Esophagus squamous epithelium (tissue), 5 donors: ENCODE measurements around the gene PARD3B. TPM values are rescaled to one million over a fixed set of nuclear protein-coding genes. Genes with fewer than 3 reads are reported as not detected.

Source experiments
- DNase-seq: peaks from one replicate; lab custom pipeline; 2025; lab: John Stamatoyannopoulos, UW
- H3K27ac ChIP-seq, 4 donors: fragments of 200-600 bp; sonication (generic); one replicate each; pipeline ENCODE4 v1.5.1; 2016 to 2019; ENCODE audit warnings: mild to moderate bottlenecking in 1 of 4
- H3K27me3 ChIP-seq, 4 donors: fragments of 200-600 bp; sonication (generic); 1 replicate in 3 of 4; 2 replicates in 1 of 4; pipeline versions ENCODE4 v1.5.1 to v1.6.0; 2017 to 2021; ENCODE audit warnings: antibody characterized with exemption in 1 of 4
- H3K36me3 ChIP-seq, 3 donors: fragments of 200-600 bp; sonication (generic); one replicate each; pipeline ENCODE4 v1.5.1; 2016 to 2019
- H3K4me1 ChIP-seq, 3 donors: fragments of 200-600 bp; sonication (generic); one replicate each; pipeline ENCODE4 v1.5.1; 2017 to 2019
- H3K4me3 ChIP-seq, 4 donors: fragments of 200-600 bp; sonication (generic); 1 replicate in 3 of 4; 2 replicates in 1 of 4; pipeline ENCODE4 v1.5.1; 2016 to 2019; ENCODE audit warnings: mild to moderate bottlenecking in 2 of 4, moderate library complexity in 1 of 4
- H3K9me3 ChIP-seq, 3 donors: fragments of 200-600 bp; sonication (generic); one replicate each; pipeline ENCODE4 v1.5.1; 2016 to 2019
- CTCF ChIP-seq, 6 experiments: fragments of 450-650 bp in 4 of 6; fragments of 200-600 bp in 2 of 6; sonication (generic) in 2 of 6; IDR thresholded peaks; one replicate each; pipeline ENCODE4 v1.5.1; 2016 to 2019; ENCODE audit warnings: antibody characterized with exemption in 6 of 6, mild to moderate bottlenecking in 4 of 6, moderate library complexity in 4 of 6
- POLR2A ChIP-seq, 4 donors: fragments of 450-650 bp; IDR thresholded peaks; one replicate each; pipeline ENCODE4 v1.6.1; 2017; ENCODE audit warnings: antibody characterized with exemption in 4 of 4, mild to moderate bottlenecking in 4 of 4, moderate library complexity in 3 of 4
- WGBS, 2 donors: methylation state at CpG; one replicate each; pipeline ENCODE4 v1.1.5; 2018; 5-methylcytosine and 5-hydroxymethylcytosine counted together
- intact Hi-C: fragments of 100-400 bp; cut with DNase I; formaldehyde crosslinking; loops from one replicate; pipeline ENCODE4 v1.15.0; 2022
- total RNA-seq, 4 donors: library from RNA; depleted of rRNA; stranded (reverse); fragments of >200 nt; gene quantifications; one replicate each; pipeline ENCODE4 v1.1.0, GENCODE V29; 2016
- donor health status: DM: yes; HTN: yes; CAD: no.

Gene PARD3B
- total RNA-seq, 4 donors from 2014 or later, result 2.4 to 15.8 (median 4.3) TPM

DNA sequence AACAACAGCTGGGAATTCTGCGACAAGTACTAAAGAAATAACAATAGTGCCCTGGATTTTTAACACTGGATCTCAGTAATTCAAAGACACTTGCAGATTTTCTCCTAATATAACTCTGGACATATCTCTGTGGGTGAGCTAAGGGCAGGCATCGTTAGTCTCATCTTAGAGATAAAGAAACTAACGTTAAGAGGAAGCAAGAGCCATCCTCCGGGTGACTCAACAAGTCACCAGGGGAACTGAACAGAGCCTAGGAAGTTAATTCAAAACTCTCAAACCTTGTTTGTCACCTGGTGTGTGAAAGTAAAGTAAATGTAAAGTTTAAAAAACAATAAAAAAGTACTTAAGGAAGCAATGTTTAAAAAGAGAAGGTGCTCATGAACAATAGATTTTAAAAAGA lies 1095.4 kb downstream of the PARD3B start:
- TF ChIP-seq POLR2A (IDR thresholded peaks at IDR 0.05) (no peak), CTCF (IDR thresholded peaks at IDR 0.05) (no peak)
- H3K4me3 ChIP-seq, result no peak overlapping the region
- H3K4me1 ChIP-seq, result no peaks in the 10 kb centered on the region
- DNase-seq, result no peak
- intact Hi-C loops, result no loop called here
- H3K27me3 ChIP-seq, result peaks cover 0 to 21% (median 0%) of the 10 kb centered on the region in 4 donors
- H3K36me3 ChIP-seq, result no peaks in the 10 kb centered on the region
- no peak overlapping the region for H3K27ac ChIP-seq
- no peaks in the 10 kb centered on the region for H3K9me3 ChIP-seq
- WGBS, 2 donors, result 62 to 66% methylated on average over 4 of the region's 4 CpGs

DNA sequence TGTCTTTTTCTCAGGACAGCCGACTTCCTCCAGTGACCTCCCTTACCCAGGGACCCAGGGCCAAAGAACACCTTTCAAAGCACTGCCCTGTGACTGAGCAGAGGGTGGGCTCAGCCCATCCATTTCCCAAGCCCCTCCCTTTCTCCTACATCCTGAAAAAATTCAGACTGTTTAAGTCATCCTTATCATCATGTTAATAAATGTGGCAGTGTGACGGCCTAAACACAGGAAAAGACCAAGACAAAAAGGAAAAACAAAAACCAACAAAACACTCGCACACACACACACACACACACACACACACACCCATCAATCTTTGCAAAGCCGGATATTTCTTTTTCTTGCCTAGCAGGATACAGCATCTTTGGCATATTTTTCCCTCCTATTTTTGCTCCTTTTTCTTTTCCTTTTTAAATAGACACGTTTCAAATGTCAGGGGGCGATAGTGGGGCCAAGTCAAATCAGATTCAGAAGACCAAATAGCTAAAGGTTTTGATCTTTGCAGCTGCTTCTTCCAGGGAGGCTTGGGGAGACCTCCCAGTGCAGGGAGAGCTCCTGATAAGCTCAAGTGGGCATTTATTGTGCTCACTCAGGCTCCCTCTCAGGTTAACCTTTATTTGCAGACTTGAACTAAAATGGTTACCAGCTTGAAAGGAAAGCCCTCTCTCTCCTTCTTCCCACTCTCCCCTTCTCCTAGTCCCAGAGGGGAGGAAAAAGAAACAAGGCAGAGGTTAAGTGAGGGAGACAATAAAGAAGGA lies 1097.5 kb downstream of the PARD3B start:
- Histone ChIP-seq H3K27me3 (peaks cover 0 to 24% (median 0%) of the 10 kb centered on the region in 4 donors), H3K36me3 (no peaks in the 10 kb centered on the region), H3K27ac (no peak overlapping the region), H3K9me3 (no peaks in the 10 kb centered on the region), H3K4me1 (no peaks in the 10 kb centered on the region), H3K4me3 (no peak overlapping the region)
- no peak for DNase-seq
- intact Hi-C loops, result no loop called here
- TF ChIP-seq POLR2A (IDR thresholded peaks at IDR 0.05) (no peak), CTCF (IDR thresholded peaks at IDR 0.05) (no peak)
- WGBS, 2 donors, result 51 to 69% methylated on average over 6 of the region's 6 CpGs

DNA sequence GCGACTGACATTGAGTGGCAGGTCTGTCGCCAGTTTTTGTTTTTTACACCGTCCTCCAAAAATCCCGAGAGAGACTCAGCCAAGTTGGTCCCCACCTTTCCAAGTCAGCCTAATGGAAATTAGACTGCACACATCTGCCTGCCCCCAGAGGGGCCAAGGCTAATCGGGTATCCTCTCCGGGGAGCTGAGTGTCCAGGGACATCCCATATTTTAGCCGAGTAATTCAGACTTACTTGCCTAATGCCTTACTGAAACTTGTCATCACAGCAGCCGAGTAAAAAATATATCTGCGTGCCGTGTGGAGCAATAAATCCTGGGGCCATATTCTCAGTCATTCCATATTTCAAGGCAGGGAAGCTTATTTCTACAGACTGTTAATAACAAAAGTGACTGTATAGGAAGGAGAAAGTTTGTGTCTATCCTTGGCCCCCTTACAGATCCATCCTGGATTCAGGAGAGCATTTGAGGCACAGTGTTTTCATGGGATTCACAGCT lies 1098.2 kb downstream of the PARD3B start:
- Histone ChIP-seq H3K4me1 (no peaks in the 10 kb centered on the region), H3K27me3 (peaks cover 0 to 29% (median 0%) of the 10 kb centered on the region in 4 donors), H3K27ac (no peak overlapping the region), H3K36me3 (no peaks in the 10 kb centered on the region), H3K9me3 (no peaks in the 10 kb centered on the region), H3K4me3 (no peak overlapping the region)
- intact Hi-C loops, result no loop called here
- 63 to 79% methylated on average over 10 of the region's 10 CpGs for WGBS, 2 donors
- DNase-seq, result no peak
- TF ChIP-seq POLR2A (IDR thresholded peaks at IDR 0.05) (no peak), CTCF (IDR thresholded peaks at IDR 0.05) (no peak)

GRCh38 chr2:205644018-205644417 lies 1098.7 kb downstream of the PARD3B start:
- no peak for DNase-seq

More at GRCh38 chr2:205644018-205644417, 1098.7 kb downstream of the PARD3B start:
- Histone ChIP-seq H3K4me1 (no peaks in the 10 kb centered on the region), H3K27me3 (peaks cover 0 to 35% (median 0%) of the 10 kb centered on the region in 4 donors), H3K9me3 (no peaks in the 10 kb centered on the region), H3K36me3 (no peaks in the 10 kb centered on the region), H3K4me3 (no peak overlapping the region), H3K27ac (no peak overlapping the region)
- intact Hi-C loops, result no loop called here
- 79 to 85% methylated on average over 5 of the region's 5 CpGs for WGBS, 2 donors
- TF ChIP-seq POLR2A (IDR thresholded peaks at IDR 0.05) (no peak), CTCF (IDR thresholded peaks at IDR 0.05) (no peak)
